Small intestine (tissue), 7 donors: Measurements from ENCODE around the gene CPXM2. TPM values are rescaled to one million over a fixed set of nuclear protein-coding genes. Genes with fewer than 3 reads are reported as not detected.

Experiments used
- DNase-seq, 2 donors: peaks; one replicate each; pipeline versions ENCODE4 v3.0.0 to v3.0.0-alpha.2; 2013
- FAIRE-seq: peaks from 2 replicates; lab custom pipeline; 2012; peaks lifted over from hg19 to GRCh38; lab: Jason Lieb, UNC
- H3K27ac ChIP-seq, 3 donors: one replicate each; pipeline ENCODE4 v1.5.1; 2013; ENCODE audit warnings: low read length in 2 of 3, mild to moderate bottlenecking in 2 of 3, control low read depth in 1 of 3, inconsistent platforms in 1 of 3, low read depth in 1 of 3, moderate library complexity in 1 of 3
- H3K27me3 ChIP-seq, 3 donors: one replicate each; pipeline ENCODE4 v1.6.1; 2013; ENCODE audit warnings: low read length in 3 of 3, inconsistent platforms in 1 of 3; ENCODE audit not compliant: control insufficient read depth in 3 of 3, insufficient read depth in 3 of 3
- H3K36me3 ChIP-seq, 3 donors: one replicate each; pipeline ENCODE4 v1.6.1; 2013; ENCODE audit warnings: low read length in 3 of 3, inconsistent platforms in 1 of 3, low read depth in 1 of 3, mild to moderate bottlenecking in 1 of 3, moderate library complexity in 1 of 3; ENCODE audit not compliant: control insufficient read depth in 3 of 3, insufficient read depth in 2 of 3
- H3K4me1 ChIP-seq, 3 donors: one replicate each; pipeline ENCODE4 v1.6.1; 2013; ENCODE audit warnings: low read length in 2 of 3, inconsistent platforms in 1 of 3, low read depth in 1 of 3, mild to moderate bottlenecking in 1 of 3, moderate library complexity in 1 of 3; ENCODE audit not compliant: control insufficient read depth in 3 of 3, insufficient read depth in 2 of 3
- H3K4me3 ChIP-seq, 3 donors: one replicate each; pipeline ENCODE4 v1.5.1; 2013; ENCODE audit warnings: low read length in 3 of 3, control low read depth in 1 of 3, inconsistent platforms in 1 of 3, low read depth in 1 of 3, mild to moderate bottlenecking in 1 of 3, moderate library complexity in 1 of 3
- H3K9me3 ChIP-seq, 2 donors: one replicate each; pipeline ENCODE4 v1.6.1; 2013; ENCODE audit warnings: low read depth in 1 of 2, low read length in 1 of 2; ENCODE audit not compliant: control insufficient read depth in 2 of 2, insufficient read depth in 1 of 2
- WGBS, 3 donors: extraction: QIAGEN DNeasy Blood & Tissue Kit; methylation state at CpG; one replicate each; pipeline ENCODE4 v1.1.7; 2013; 5-methylcytosine and 5-hydroxymethylcytosine counted together
- polyA plus RNA-seq, 4 donors: library from polyadenylated mRNA; stranded (reverse) in 3 of 4; unstranded in 1 of 4; fragments of 200-250 nt in 3 of 4; fragments of 120-200 nt in 1 of 4; gene quantifications; one replicate each; pipeline versions ENCODE4 v1.2.1 to v1.2.3, GENCODE V29; 2013
- donor health status: healthy with polysubstance abuse.
- donor health status: control.
- donor health status: control.
- donor health status: Bipolar disorder and iron deficiency.
- donor health status: healthy.

CPXM2 gene
- polyA plus RNA-seq, 4 donors: 0.89 to 55.7 (median 3.6) TPM

- no peak overlapping the region for H3K27ac ChIP-seq
- WGBS, 3 donors: 71 to 79% (median 73%) methylated on average over 7 of the region's 7 CpGs
- no peaks in the 10 kb centered on the region for H3K36me3 ChIP-seq
- DNase-seq (no peak), FAIRE-seq (no peak)
- peaks cover 0 to 2% (median 0%) of the 10 kb centered on the region in 3 donors for H3K27me3 ChIP-seq
- H3K4me3 ChIP-seq: no peak overlapping the region
- H3K9me3 ChIP-seq: peaks cover 0 to 19% of the 10 kb centered on the region in 2 donors
- H3K4me1 ChIP-seq: no peaks in the 10 kb centered on the region
Observed at GRCh38 chr10:123929791-123930190, 38.2 kb upstream of the CPXM2 start.

DNA sequence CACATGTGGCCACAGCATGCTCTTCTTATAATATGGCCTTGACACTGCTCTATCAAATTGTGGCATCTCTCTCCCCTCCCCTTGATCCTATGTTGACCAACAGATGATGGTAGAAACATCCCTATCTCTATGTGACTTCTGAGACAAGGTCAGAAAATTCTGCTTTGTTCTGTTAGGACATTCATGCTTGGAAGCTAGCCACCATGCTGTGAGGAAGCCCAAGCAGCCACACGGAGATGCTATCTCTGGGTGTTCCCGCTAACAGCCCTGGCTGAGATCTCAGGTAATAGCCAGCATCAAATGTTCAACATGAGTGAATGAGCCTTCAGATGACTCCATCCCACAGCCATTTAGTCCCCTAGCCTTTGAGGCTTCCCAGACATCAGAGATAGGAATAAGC lies 36.8 kb upstream of the CPXM2 start:
- 69 to 92% (median 71%) methylated on average over 2 of the region's 2 CpGs for WGBS, 3 donors

GRCh38 chr10:123926401-123927264 lies 35.0 kb upstream of the CPXM2 start:
- FAIRE-seq: no peak
- H3K27me3 ChIP-seq: peaks cover 0 to 5% (median 3%) of the 10 kb centered on the region in 3 donors
- WGBS, 3 donors: 64 to 72% (median 68%) methylated on average over 7 of the region's 7 CpGs
- H3K27ac ChIP-seq: no peak overlapping the region
- H3K4me1 ChIP-seq: no peaks in the 10 kb centered on the region
- H3K36me3 ChIP-seq: no peaks in the 10 kb centered on the region
- peaks cover 0 to 19% of the 10 kb centered on the region in 2 donors for H3K9me3 ChIP-seq
- DNase-seq: no peak
- H3K4me3 ChIP-seq: no peak overlapping the region

More for the DNA sequence above, 36.8 kb upstream of the CPXM2 start:
- no peak for DNase-seq
- Histone ChIP-seq H3K27ac (no peak overlapping the region), H3K9me3 (peaks cover 0 to 19% of the 10 kb centered on the region in 2 donors), H3K36me3 (no peaks in the 10 kb centered on the region), H3K27me3 (peaks cover 0 to 5% (median 2%) of the 10 kb centered on the region in 3 donors), H3K4me3 (no peak overlapping the region), H3K4me1 (no peaks in the 10 kb centered on the region)
- no peak for FAIRE-seq

DNA sequence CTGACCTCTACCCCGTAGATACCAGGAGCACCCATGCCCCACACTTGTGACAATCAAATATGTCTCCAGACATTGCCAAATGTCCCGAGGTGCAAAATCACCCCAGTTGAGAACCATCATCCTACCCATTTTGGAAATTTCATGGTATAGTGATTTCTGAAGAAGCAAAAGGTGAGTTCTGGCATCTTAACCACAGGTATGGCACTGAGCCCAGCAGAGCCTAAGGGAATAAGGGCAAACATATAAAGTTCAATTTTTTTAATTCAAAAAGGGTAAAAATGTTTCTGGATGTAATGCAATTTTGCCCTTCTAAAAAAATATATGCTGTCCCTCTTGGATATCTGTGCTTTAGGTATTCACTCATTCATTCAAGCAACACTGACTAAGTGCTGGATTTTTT lies 30.5 kb upstream of the CPXM2 start:
- peaks cover 2 to 9% of the 10 kb centered on the region in 2 donors for H3K9me3 ChIP-seq
- DNase-seq (no peak), FAIRE-seq (no peak)
- no peak overlapping the region for H3K27ac ChIP-seq
- no peaks in the 10 kb centered on the region for H3K36me3 ChIP-seq
- 59 to 64% (median 63%) methylated on average over 2 of the region's 2 CpGs for WGBS, 3 donors
- no peaks in the 10 kb centered on the region for H3K4me1 ChIP-seq
- H3K27me3 ChIP-seq: peaks cover 0 to 10% (median 3%) of the 10 kb centered on the region in 3 donors
- no peak overlapping the region for H3K4me3 ChIP-seq

GRCh38 chr10:123916775-123917174 lies 25.2 kb upstream of the CPXM2 start:
- Histone ChIP-seq H3K27me3 (peaks cover 0 to 4% (median 0%) of the 10 kb centered on the region in 3 donors), H3K4me3 (no peak overlapping the region), H3K9me3 (peaks cover 2 to 9% of the 10 kb centered on the region in 2 donors), H3K27ac (no peak overlapping the region), H3K4me1 (no peaks in the 10 kb centered on the region), H3K36me3 (no peaks in the 10 kb centered on the region)
- FAIRE-seq (no peak), DNase-seq (no peak)
- WGBS, 3 donors: 47 to 63% (median 49%) methylated on average over 3 of the region's 3 CpGs

DNA sequence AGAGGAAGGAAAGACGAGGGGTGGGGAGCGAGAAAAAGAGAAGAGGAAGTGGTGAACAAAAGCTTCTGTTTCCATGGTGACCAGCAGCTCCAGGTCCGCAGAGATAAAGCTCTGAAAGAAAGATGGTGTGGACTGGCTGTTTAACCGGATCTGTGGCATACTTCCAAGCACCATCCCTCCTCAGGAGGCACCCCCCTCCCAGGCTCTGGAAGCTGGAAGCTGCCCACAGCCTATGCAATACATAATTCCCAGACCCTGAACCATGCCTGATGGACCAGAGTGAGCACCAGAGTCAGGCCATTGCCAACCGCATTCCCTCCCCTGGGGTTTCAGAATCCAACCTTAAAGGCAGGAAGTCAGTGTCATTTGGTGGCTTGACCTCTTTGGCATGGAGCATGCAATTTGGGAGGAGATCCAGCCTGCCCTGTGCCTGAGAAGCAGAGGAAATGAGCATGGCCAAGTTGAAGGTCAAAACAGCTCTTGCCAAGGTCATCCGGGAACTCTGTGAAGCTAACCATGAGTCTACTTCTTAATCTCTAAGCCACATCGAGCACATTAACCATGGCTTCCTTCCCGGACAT lies 22.2 kb upstream of the CPXM2 start:
- H3K4me1 ChIP-seq: no peaks in the 10 kb centered on the region
- no peak overlapping the region for H3K27ac ChIP-seq
- H3K9me3 ChIP-seq: peaks cover under 1 to 2% of the 10 kb centered on the region in 2 donors
- no peaks in the 10 kb centered on the region for H3K36me3 ChIP-seq
- no peak for DNase-seq
- H3K27me3 ChIP-seq: peaks cover 0 to 10% (median 0%) of the 10 kb centered on the region in 3 donors
- 47 to 88% (median 61%) methylated on average over 8 of the region's 8 CpGs for WGBS, 3 donors
- no peak for FAIRE-seq
- no peak overlapping the region for H3K4me3 ChIP-seq

DNA sequence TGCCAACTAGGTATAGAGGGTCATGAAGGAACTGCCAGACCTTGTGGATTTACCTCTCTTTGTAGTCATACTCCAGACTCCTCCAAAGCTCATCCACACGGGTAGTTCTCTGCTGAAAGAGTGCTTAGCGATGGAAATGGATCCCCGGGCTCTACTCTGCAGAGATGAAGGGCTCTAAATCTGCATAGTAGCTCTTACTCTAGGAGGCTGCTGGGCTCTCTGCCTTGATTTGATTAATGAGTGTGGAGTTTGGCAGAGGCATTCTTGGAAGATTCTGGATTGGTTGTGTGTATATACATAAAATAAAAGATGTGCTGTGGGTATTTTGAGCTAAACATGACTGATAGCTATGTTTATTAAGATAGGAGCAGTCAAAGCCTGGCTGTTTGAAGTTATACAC lies 21.3 kb upstream of the CPXM2 start:
- H3K4me1 ChIP-seq: no peaks in the 10 kb centered on the region
- FAIRE-seq: no peak
- 53 to 57% (median 55%) methylated on average over 3 of the region's 3 CpGs for WGBS, 3 donors
- no peaks in the 10 kb centered on the region for H3K9me3 ChIP-seq
- H3K4me3 ChIP-seq: no peak overlapping the region
- peaks cover 0 to 7% (median 3%) of the 10 kb centered on the region in 3 donors for H3K27me3 ChIP-seq
- no peak overlapping the region for H3K27ac ChIP-seq
- no peak for DNase-seq
- no peaks in the 10 kb centered on the region for H3K36me3 ChIP-seq

GRCh38 chr10:123912466-123912865 lies 20.9 kb upstream of the CPXM2 start:
- Histone ChIP-seq H3K36me3 (no peaks in the 10 kb centered on the region), H3K27me3 (peaks cover 0 to 7% (median 3%) of the 10 kb centered on the region in 3 donors), H3K4me3 (no peak overlapping the region), H3K4me1 (no peaks in the 10 kb centered on the region), H3K27ac (no peak overlapping the region), H3K9me3 (no peaks in the 10 kb centered on the region)
- FAIRE-seq (no peak), DNase-seq (no peak)
- WGBS, 3 donors: 39 to 47% (median 45%) methylated on average over 4 of the region's 4 CpGs
